ENCODE measurements around the gene CLEC16A.

The CLEC16A gene

GRCh38 chr16:11107780-11108465 lies 163.6 kb downstream of the CLEC16A start:
- TF ChIP-seq CTCF (IDR thresholded peaks at IDR 0.05; ENCODE audit: low read length, missing control alignments): no peak
- peak; percentile 58 for DNase-seq (ENCODE audit: low read depth)
- H3K4me3 ChIP-seq (replicated peaks; ENCODE audit: low read depth, low read length): no peak overlapping the region

- no peak overlapping the region for H3K4me3 ChIP-seq (replicated peaks; ENCODE audit: low read depth, low read length)
- no peak for DNase-seq (ENCODE audit: low read depth)
- no peak for TF ChIP-seq CTCF (IDR thresholded peaks at IDR 0.05; ENCODE audit: low read length, missing control alignments)
Measured at GRCh38 chr16:11108466-11108805, 164.1 kb downstream of the CLEC16A start.

- no peak for DNase-seq (ENCODE audit: low read depth)
- TF ChIP-seq CTCF (IDR thresholded peaks at IDR 0.05; ENCODE audit: low read length, missing control alignments): no peak
- no peak overlapping the region for H3K4me3 ChIP-seq (replicated peaks; ENCODE audit: low read depth, low read length)
Measured at GRCh38 chr16:11109566-11109965, 165.2 kb downstream of the CLEC16A start.

- no peak overlapping the region for H3K4me3 ChIP-seq (replicated peaks; ENCODE audit: low read depth, low read length)
- TF ChIP-seq CTCF (IDR thresholded peaks at IDR 0.05; ENCODE audit: low read length, missing control alignments): no peak
- DNase-seq (ENCODE audit: low read depth): no peak
Measured at GRCh38 chr16:11111150-11111549, 166.8 kb downstream of the CLEC16A start.

- TF ChIP-seq CTCF (IDR thresholded peaks at IDR 0.05; ENCODE audit: low read length, missing control alignments): no peak
- H3K4me3 ChIP-seq (replicated peaks; ENCODE audit: low read depth, low read length): no peak overlapping the region
- DNase-seq (ENCODE audit: low read depth): no peak
Measured at GRCh38 chr16:11111856-11112634, 167.7 kb downstream of the CLEC16A start.

- H3K4me3 ChIP-seq (replicated peaks; ENCODE audit: low read depth, low read length): no peak overlapping the region
- no peak for DNase-seq (ENCODE audit: low read depth)
- TF ChIP-seq CTCF (IDR thresholded peaks at IDR 0.05; ENCODE audit: low read length, missing control alignments): no peak
Measured at GRCh38 chr16:11112723-11113348, 168.5 kb downstream of the CLEC16A start.

Data from fibroblast of pulmonary artery (primary cell).